Fibroblast of lung (primary cell): Measurements from ENCODE around the gene SLC2A1. TPM values are rescaled to one million over a fixed set of nuclear protein-coding genes. Genes with fewer than 3 reads are reported as not detected.

Experiments
- DNase-seq, 2 donors: peaks; one replicate each; pipeline versions ENCODE4 v3.0.0 to v3.0.0-alpha.2; 2010; ENCODE audit warnings: low read depth in 2 of 2
- H2AFZ ChIP-seq: 2 replicates; pipeline ENCODE4 v1.5.1; 2012; ENCODE audit warnings: low read length, control low read depth, inconsistent platforms
- H3K27ac ChIP-seq: 2 replicates; pipeline ENCODE4 v1.5.1; 2011; ENCODE audit warnings: low read length, control low read depth; ENCODE audit not compliant: insufficient read depth
- H3K27me3 ChIP-seq: 2 replicates; pipeline ENCODE4 v1.5.1; 2011; ENCODE audit warnings: mild to moderate bottlenecking, low read length; ENCODE audit not compliant: control insufficient read depth, insufficient read depth
- H3K36me3 ChIP-seq: 2 replicates; pipeline ENCODE4 v1.5.1; 2011; ENCODE audit warnings: low read length; ENCODE audit not compliant: control insufficient read depth, insufficient read depth
- H3K4me1 ChIP-seq: 2 replicates; pipeline ENCODE4 v1.5.1; 2011; ENCODE audit warnings: low read length; ENCODE audit not compliant: control insufficient read depth, insufficient read depth; ENCODE audit errors: extremely low read depth
- H3K4me2 ChIP-seq: 2 replicates; pipeline ENCODE4 v1.5.1; 2011; ENCODE audit warnings: low read length, control low read depth; ENCODE audit not compliant: insufficient read depth; ENCODE audit errors: extremely low read depth
- H3K4me3 ChIP-seq, 4 experiments: fragments of 200-600 bp in 1 of 4; sonication (generic) in 1 of 4; replicated peaks in 1 of 4; 2 replicates each; pipeline ENCODE4 v1.5.1; 2011 to 2016; ENCODE audit warnings: low read length in 4 of 4, low read depth in 3 of 4, mild to moderate bottlenecking in 3 of 4, control low read depth in 2 of 4, inconsistent platforms in 1 of 4, mixed read lengths in 1 of 4; ENCODE audit not compliant: insufficient read depth in 1 of 4; ENCODE audit errors: control extremely low read depth in 1 of 4
- H3K79me2 ChIP-seq: 2 replicates; pipeline ENCODE4 v1.5.1; 2012; ENCODE audit warnings: mild to moderate bottlenecking, low read length, inconsistent platforms; ENCODE audit not compliant: control insufficient read depth, insufficient read depth
- H3K9ac ChIP-seq: 2 replicates; pipeline ENCODE4 v1.5.1; 2011; ENCODE audit warnings: mild to moderate bottlenecking, low read length, control low read depth; ENCODE audit not compliant: insufficient read depth
- H3K9me3 ChIP-seq: 2 replicates; pipeline ENCODE4 v1.5.1; 2012; ENCODE audit warnings: low read depth, low read length; ENCODE audit not compliant: control insufficient read depth, insufficient read depth
- H4K20me1 ChIP-seq: 2 replicates; pipeline ENCODE4 v1.5.1; 2011; ENCODE audit warnings: low read length; ENCODE audit not compliant: control insufficient read depth, insufficient read depth; ENCODE audit errors: extremely low read depth
- CTCF ChIP-seq, 2 donors: IDR thresholded peaks in 1 of 2; conservative IDR thresholded peaks in 1 of 2; 1 replicate in 1 of 2; 2 replicates in 1 of 2; pipeline ENCODE4 v1.5.1; 2011 to 2012; ENCODE audit warnings: low read length in 2 of 2, control low read depth in 1 of 2, inconsistent platforms in 1 of 2, low read depth in 1 of 2, mild to moderate bottlenecking in 1 of 2
- EZH2 ChIP-seq: IDR thresholded peaks from 2 replicates; pipeline ENCODE4 v1.5.1; 2012; ENCODE audit warnings: low read length, control low read depth, mild to moderate bottlenecking; ENCODE audit errors: missing control alignments
- polyA plus RNA-seq, 2 donors: library from polyadenylated mRNA; depleted of rRNA in 1 of 2; stranded (reverse) in 1 of 2; unstranded in 1 of 2; fragments of >200 nt; gene quantifications; 2 replicates each; pipeline ENCODE4 v1.2.1, GENCODE V29; 2011 to 2012; ENCODE audit warnings: missing spikeins in 1 of 2
- total RNA-seq: library from RNA; depleted of rRNA; stranded (reverse); fragments of >200 nt; gene quantifications from 2 replicates; pipeline ENCODE4 v1.2.1, GENCODE V29; 2014

Gene SLC2A1
- total and polyA plus RNA-seq, 2 donors (not counting 1 experiment from before 2014, with no cell fraction given) = 29.9 to 56.5 TPM

- Histone ChIP-seq H3K9me3 (no peaks in the 10 kb centered on the region), H3K36me3 (no peaks in the 10 kb centered on the region), H2AFZ (no peak overlapping the region), H3K27ac (no peak overlapping the region), H3K9ac (no peak overlapping the region), H3K27me3 (no peaks in the 10 kb centered on the region), H3K79me2 (peaks cover 21% of the 10 kb centered on the region), H3K4me1 (peaks cover 16% of the 10 kb centered on the region), H4K20me1 (no peaks in the 10 kb centered on the region), H3K4me3 (no peak overlapping the region), H3K4me2 (no peak overlapping the region)
- DNase-seq = peak in 1 of 2 donors; percentile 37
- TF ChIP-seq CTCF (conservative IDR thresholded peaks at IDR 0.05 in 1 of 2, IDR thresholded peaks at IDR 0.05 in 1 of 2; ENCODE audit: low read depth in 1 of 2, low read length in 2 of 2) (no peak), EZH2 (no peak)
Observed at GRCh38 chr1:42961312-42962091, 2.8 kb upstream of the SLC2A1 start.

GRCh38 chr1:42960566-42961311, 2.1 kb upstream of the SLC2A1 start:
- no peak for TF ChIP-seq EZH2
- no peak for TF ChIP-seq CTCF (conservative IDR thresholded peaks at IDR 0.05 in 1 of 2, IDR thresholded peaks at IDR 0.05 in 1 of 2; ENCODE audit: low read depth in 1 of 2, low read length in 2 of 2)
- Histone ChIP-seq H3K27ac (no peak overlapping the region), H3K4me3 (no peak overlapping the region), H3K36me3 (no peaks in the 10 kb centered on the region), H3K9me3 (no peaks in the 10 kb centered on the region), H2AFZ (no peak overlapping the region), H3K27me3 (no peaks in the 10 kb centered on the region), H4K20me1 (no peaks in the 10 kb centered on the region), H3K4me2 (no peak overlapping the region), H3K4me1 (peaks cover 16% of the 10 kb centered on the region), H3K9ac (no peak overlapping the region), H3K79me2 (peaks cover 25% of the 10 kb centered on the region)
- DNase-seq = no peak

- Histone ChIP-seq H3K9me3 (no peaks in the 10 kb centered on the region), H3K4me1 (peaks cover 16% of the 10 kb centered on the region), H3K4me2 (no peak overlapping the region), H3K79me2 (peaks cover 32% of the 10 kb centered on the region), H3K9ac (no peak overlapping the region), H3K27ac (no peak overlapping the region), H3K36me3 (no peaks in the 10 kb centered on the region), H4K20me1 (no peaks in the 10 kb centered on the region), H3K27me3 (no peaks in the 10 kb centered on the region), H2AFZ (no peak overlapping the region), H3K4me3 (peak overlapping the region in 2 of 4 experiments; percentile 10 to 82)
- TF ChIP-seq CTCF (conservative IDR thresholded peaks at IDR 0.05 in 1 of 2, IDR thresholded peaks at IDR 0.05 in 1 of 2; ENCODE audit: low read depth in 1 of 2, low read length in 2 of 2) = no peak
- TF ChIP-seq EZH2 = no peak
- DNase-seq = no peak
Observed at GRCh38 chr1:42960122-42960390, 1.4 kb upstream of the SLC2A1 start.
